Activated CD4-positive, alpha-beta memory T cell treated with anti-CD3 and anti-CD28 coated beads for 36 hours (primary cell): Measurements from ENCODE around the gene OR5AU1. TPM values are rescaled to one million over a fixed set of nuclear protein-coding genes. Genes with fewer than 3 reads are reported as not detected.
A peak's percentile ranks its signal among the peaks of the same experiment; 100 is the strongest.

Source experiments
- CTCF ChIA-PET: fragments of 350-600 bp; sonication (Branson Sonifier 250); formaldehyde crosslinking; loops from one replicate; lab custom pipeline; 2021; ENCODE audit warnings: antibody characterized with exemption, inconsistent platforms; lab: Charles Lee
- POLR2A ChIA-PET: fragments of 350-600 bp; sonication (Branson Sonifier 250); formaldehyde crosslinking; loops from one replicate; lab custom pipeline; 2021; ENCODE audit warnings: antibody characterized with exemption; lab: Charles Lee
- DNase-seq: peaks from one replicate; pipeline ENCODE4 v3.0.0-alpha.2; 2020
- H3K27ac Mint-ChIP-seq: one replicate; pipeline ENCODE4 v1.8.0; 2021; ENCODE audit warnings: mixed read lengths
- H3K27me3 Mint-ChIP-seq: one replicate; pipeline ENCODE4 v1.8.0; 2021; ENCODE audit warnings: mixed read lengths
- H3K36me3 Mint-ChIP-seq: one replicate; pipeline ENCODE4 v1.8.0; 2021; ENCODE audit warnings: mixed read lengths
- H3K4me1 Mint-ChIP-seq: one replicate; pipeline ENCODE4 v1.8.0; 2021; ENCODE audit warnings: low read depth, mixed read lengths
- H3K4me3 Mint-ChIP-seq: one replicate; pipeline ENCODE4 v1.8.0; 2021; ENCODE audit warnings: mild to moderate bottlenecking, mixed read lengths
- H3K9me3 Mint-ChIP-seq: one replicate; pipeline ENCODE4 v1.8.0; 2021; ENCODE audit warnings: mixed read lengths
- intact Hi-C: fragments of 100-400 bp; cut with micrococcal nuclease; formaldehyde crosslinking; loops from one replicate; pipeline ENCODE4 v1.15.1; 2023
- total RNA-seq, 2 experiments: library from RNA; stranded (reverse); gene quantifications; one replicate each; pipeline ENCODE4 v1.2.3, GENCODE V29; 2021

The OR5AU1 gene
- total RNA-seq: not detected

DNA sequence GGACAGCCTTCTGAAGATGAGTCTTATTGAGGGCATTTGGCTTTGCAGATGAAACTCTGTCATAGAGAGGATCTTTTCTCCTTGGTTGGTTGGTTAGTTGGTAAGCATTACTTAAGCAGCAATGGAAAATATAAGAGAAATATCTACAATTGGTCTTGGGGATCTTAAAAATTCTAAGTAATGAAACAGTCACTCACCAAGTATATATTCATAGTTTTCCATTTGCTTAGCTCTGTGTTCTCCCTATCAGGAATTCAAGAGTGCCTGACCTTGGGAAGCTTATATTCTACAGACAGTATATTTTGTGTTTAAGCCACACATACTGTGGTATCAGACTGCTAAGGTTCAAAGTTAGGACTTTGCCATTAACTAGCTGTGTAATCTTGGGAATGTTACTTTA lies at the start of gene OR5AU1:
Gene OR5AU1, minus strand, starts transcription at position 101 of the 400 bp plus-strand sequence. CDS start 191 bp downstream, outside the sequence.
- Mint-ChIP-seq H3K27me3 (peaks cover 16% of the 10 kb centered on the region), H3K36me3 (no peaks in the 10 kb centered on the region), H3K4me3 (no peak within 1 kb of the TSS), H3K27ac (no peak within 1 kb of the TSS), H3K4me1 (no peaks in the 10 kb centered on the region), H3K9me3 (no peaks in the 10 kb centered on the region)
- intact Hi-C loops: no loop called here
- ChIA-PET CTCF (no interaction called here), POLR2A (no interaction called here)
- DNase-seq: no peak

DNA sequence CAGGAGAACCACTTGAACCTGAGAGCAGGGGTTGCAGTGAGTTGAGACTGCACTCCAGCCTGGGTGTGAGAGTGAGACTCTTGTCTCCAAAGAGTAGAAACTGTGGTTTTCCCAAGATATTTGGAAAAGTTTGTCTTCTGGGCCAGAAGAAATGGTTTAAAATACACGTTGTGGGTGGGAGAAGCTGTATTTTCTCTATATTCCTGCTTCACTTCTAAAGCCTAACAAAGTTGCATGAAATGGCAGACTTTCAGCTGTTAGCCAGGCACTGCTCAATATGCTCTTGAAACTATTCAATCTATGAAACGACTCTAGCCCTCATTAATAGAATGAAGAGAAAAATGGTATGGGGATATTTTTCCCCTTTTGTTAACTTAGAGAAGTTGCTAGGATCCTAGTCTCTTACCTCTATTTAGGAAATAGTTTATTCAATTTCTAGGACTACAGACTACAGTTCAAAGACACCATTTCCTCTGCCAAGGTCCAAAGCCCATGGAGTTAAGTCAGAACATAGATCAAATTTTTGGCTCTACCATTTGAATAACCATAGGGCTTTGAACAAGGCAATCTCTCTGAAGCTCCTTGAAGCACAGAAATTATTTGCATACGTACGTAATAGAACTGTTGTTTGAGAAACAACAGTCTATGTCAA lies 49.3 kb upstream of the OR5AU1 start:
- peaks cover 18% of the 10 kb centered on the region for H3K4me1 Mint-ChIP-seq
- no peaks in the 10 kb centered on the region for H3K27me3 Mint-ChIP-seq
- ChIA-PET CTCF (no interaction called here), POLR2A (interaction anchor here (1.3 kb wide), 1 partner anchor 9 kb away, joined by 3 read pairs; no protein-coding TSS in a partner anchor)
- H3K9me3 Mint-ChIP-seq: no peaks in the 10 kb centered on the region
- DNase-seq: no peak
- H3K27ac Mint-ChIP-seq: peak overlapping the region; percentile 42
- intact Hi-C loops: no loop called here
- H3K4me3 Mint-ChIP-seq: no peak overlapping the region
- peaks cover 56% of the 10 kb centered on the region for H3K36me3 Mint-ChIP-seq

DNA sequence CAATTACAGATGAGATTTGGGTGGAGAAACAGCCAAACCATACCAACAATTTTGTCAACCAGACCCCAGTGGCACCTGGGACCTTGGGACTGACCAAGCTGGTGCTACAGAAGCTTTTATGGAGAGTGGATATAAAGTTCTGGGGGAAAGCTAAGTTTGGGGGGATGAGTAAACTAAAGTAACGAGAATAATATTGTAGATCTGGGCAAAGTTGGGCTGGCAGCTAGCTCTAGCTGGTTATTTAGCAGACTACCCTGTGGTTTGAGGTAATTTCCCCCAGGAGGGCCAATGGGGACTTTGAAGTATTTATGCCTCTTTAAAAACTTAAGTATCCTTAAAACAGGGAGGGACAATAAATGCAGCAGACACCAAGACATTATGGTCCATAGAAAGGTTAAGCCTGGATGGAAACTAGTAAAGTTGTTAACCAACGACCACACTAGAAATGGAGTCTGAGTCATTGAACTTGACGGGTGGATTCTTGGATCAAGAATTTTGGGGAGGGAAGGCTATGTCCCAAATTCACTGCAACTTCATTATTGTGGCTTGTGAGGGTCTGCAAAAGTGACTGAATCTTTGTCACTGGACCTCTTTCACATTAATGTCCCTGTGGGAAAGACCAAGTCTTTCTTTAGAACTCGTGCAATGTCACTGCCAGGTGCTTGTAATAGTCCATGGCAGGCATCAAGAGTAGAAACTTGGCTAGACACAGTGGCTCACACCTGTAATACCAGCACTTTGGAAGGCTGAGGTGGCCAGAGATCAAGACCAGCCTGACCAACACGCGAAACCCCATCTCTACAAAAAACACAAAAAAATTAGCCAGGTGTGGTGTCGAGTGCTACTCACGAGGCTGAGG lies 48.5 kb upstream of the OR5AU1 start:
- ChIA-PET POLR2A (interaction anchor here (1.4 kb wide), 1 partner anchor 12 kb away, joined by 3 read pairs; no protein-coding TSS in a partner anchor), CTCF (no interaction called here)
- intact Hi-C loops: no loop called here
- peaks cover 20% of the 10 kb centered on the region for H3K4me1 Mint-ChIP-seq
- DNase-seq: no peak
- H3K36me3 Mint-ChIP-seq: peaks cover 49% of the 10 kb centered on the region
- no peak overlapping the region for H3K27ac Mint-ChIP-seq
- no peak overlapping the region for H3K4me3 Mint-ChIP-seq
- H3K9me3 Mint-ChIP-seq: no peaks in the 10 kb centered on the region
- no peaks in the 10 kb centered on the region for H3K27me3 Mint-ChIP-seq

DNA sequence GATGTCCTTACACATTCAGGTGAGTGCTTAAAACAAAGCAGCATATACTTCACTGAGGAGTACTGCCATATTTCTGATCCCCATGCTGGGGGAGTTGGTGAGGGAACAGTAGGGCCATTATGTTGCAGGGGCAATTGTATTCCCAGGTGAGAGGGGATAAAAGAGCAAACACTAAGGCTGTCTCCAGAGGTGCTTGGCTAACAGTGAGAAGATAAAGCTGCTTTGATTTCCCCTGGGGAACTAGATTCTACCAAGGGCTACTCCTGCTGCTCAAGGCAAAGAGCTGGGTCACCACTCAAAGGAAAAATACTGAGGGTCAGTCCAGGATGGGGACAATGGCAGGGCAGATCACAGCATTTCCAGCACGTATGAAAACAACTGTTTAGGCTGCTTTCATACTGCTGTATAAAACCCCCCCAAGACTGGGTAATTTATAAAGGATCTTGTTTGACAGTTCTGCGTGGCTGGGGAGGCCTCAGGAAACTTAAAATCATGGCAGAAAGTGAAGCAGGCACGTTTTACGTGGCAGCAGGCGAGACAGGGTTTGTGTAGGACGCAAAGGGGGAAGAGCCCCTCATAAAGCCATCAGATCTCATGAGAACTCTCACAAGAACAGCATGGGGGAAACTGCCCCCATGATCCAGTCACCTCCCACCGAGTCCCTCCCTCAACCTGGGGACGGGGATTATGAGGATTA lies 47.8 kb upstream of the OR5AU1 start:
- intact Hi-C loops: loop anchor here (2.0 kb wide), 1 partner anchor 13 kb away; no protein-coding TSS in a partner anchor
- ChIA-PET CTCF (no interaction called here), POLR2A (interaction anchor here (1.2 to 1.4 kb wide), 2 partner anchors 11 to 13 kb away, joined by 3 to 4 read pairs; no protein-coding TSS in a partner anchor)
- Mint-ChIP-seq H3K27ac (peak overlapping the region; percentile 47), H3K36me3 (peaks cover 43% of the 10 kb centered on the region), H3K27me3 (no peaks in the 10 kb centered on the region), H3K9me3 (no peaks in the 10 kb centered on the region), H3K4me1 (peaks cover 20% of the 10 kb centered on the region), H3K4me3 (no peak overlapping the region)
- DNase-seq: no peak

DNA sequence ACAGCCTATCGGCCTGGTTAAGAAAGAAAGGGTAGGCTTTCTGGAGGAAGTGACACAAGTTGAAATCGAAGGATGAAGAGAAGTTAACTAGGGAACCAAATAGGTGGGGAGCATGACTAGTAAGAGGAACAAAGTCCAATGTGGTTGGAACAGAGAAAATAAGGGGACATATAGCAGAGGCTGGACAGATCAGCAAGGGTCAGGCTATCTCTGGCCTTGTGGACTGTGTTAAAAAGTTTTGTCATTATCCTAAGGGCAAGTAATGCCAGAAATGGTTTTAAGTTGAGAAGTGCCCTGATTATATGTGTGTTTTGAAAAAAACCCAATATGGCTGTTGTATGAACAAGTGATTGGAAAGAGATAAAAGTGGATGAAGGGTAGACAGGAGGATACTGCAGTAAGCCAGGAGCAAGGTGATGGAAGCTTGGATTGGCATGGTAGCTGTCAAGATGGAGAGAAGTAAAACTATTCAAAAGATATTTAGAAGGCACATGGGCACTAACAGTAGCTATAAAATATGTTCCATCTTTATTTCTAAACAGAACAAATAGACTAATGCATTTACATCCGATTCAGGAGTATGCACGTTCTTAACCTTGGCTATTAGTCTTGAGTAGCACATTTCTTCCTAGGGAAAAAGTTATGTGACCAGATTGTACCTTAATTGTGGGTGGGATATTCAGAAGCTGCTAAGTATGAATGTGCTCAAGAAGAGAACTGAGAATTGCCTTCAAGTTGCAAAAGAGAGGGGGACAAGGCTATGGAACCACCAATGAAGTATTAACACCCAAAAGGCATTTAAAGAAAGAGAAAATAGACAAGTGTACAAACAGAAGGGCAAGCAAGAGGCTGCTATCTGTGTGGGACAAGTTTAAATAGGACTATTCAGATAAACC lies 46.8 kb upstream of the OR5AU1 start:
- Mint-ChIP-seq H3K9me3 (no peaks in the 10 kb centered on the region), H3K27me3 (no peaks in the 10 kb centered on the region), H3K27ac (peak overlapping the region; percentile 47), H3K4me1 (peaks cover 15% of the 10 kb centered on the region), H3K36me3 (peaks cover 34% of the 10 kb centered on the region), H3K4me3 (no peak overlapping the region)
- CTCF ChIA-PET: no interaction called here
- POLR2A ChIA-PET: interaction anchor here (1.2 to 1.4 kb wide), 2 partner anchors 10 to 14 kb away, joined by 3 to 4 read pairs; no protein-coding TSS in a partner anchor
- DNase-seq: no peak
- intact Hi-C loops: loop anchor here (2.0 kb wide), 1 partner anchor 14 kb away; no protein-coding TSS in a partner anchor

DNA sequence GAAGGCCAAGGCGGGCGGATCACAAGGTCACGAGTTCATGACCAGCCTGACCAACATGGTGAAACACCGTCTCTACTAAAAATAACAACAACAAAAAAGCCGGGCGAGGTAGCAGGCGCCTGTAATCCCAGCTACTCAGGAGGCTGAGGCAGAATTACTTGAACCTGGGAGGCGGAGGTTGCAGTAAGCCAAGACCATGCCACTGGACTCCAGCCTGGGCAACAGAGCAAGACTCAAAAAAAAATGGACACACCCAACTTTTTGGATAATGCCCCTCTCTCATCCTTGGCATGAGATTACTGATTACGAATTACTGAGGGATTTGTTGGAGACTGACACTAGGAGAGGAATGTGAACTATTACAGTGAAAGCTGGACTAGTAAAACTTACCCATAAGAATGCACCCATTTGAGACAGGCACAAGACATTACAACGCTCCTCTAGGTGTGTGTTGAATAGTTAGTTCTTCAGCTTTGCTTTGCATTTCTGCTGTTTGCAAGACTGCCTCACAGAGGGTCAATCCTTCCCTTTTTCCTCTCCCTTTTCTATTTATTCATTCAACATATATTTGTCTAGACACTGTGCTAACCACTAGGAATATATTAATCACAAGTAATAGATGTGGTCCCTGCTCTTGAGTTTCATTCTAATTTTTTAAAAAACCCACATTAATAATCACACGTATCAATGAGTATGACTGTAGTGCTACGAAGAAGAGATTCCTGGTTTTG lies 46.0 kb upstream of the OR5AU1 start:
- H3K4me1 Mint-ChIP-seq: peaks cover 13% of the 10 kb centered on the region
- CTCF ChIA-PET: no interaction called here
- H3K27ac Mint-ChIP-seq: peak overlapping the region; percentile 2
- H3K27me3 Mint-ChIP-seq: no peaks in the 10 kb centered on the region
- H3K9me3 Mint-ChIP-seq: no peaks in the 10 kb centered on the region
- DNase-seq: no peak
- POLR2A ChIA-PET: no interaction called here
- intact Hi-C loops: loop anchor here (2.0 kb wide), 1 partner anchor 15 kb away; no protein-coding TSS in a partner anchor
- H3K36me3 Mint-ChIP-seq: peaks cover 29% of the 10 kb centered on the region
- no peak overlapping the region for H3K4me3 Mint-ChIP-seq

DNA sequence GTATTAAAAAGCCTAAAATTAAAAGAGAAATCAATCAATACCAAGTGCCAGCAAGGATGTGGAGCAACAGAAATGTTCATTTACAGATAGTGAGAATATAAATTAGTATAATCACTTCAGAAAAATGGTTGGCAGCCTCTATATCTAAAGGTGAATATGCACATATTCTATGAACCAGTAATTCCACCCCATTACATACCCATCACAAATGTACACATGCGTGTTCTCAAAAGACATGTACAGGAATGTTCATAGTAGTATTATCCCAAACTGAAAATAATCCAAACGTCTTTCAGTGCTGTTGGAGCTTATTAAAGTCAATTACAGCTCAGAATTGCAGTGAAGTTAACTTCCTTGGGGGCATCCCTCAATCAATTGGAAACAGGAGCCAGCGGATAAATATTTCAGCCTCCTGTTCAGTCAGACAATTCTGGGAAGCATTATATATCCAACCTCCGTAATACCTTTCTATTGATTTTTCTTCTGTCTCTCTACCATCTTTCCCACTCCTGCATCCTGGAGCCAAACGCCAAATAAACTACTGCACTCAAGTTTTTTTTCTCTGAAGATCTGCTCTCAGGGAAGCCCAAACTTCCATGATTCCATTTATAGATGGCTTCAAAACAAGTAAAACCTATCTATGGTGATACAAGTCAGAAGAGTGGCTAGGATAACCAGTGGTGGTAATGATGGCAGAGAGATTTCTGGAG lies 45.0 kb upstream of the OR5AU1 start:
- DNase-seq: no peak
- H3K4me1 Mint-ChIP-seq: peaks cover 11% of the 10 kb centered on the region
- H3K27ac Mint-ChIP-seq: no peak overlapping the region
- no peaks in the 10 kb centered on the region for H3K9me3 Mint-ChIP-seq
- POLR2A ChIA-PET: no interaction called here
- H3K4me3 Mint-ChIP-seq: no peak overlapping the region
- peaks cover 19% of the 10 kb centered on the region for H3K36me3 Mint-ChIP-seq
- CTCF ChIA-PET: no interaction called here
- no peaks in the 10 kb centered on the region for H3K27me3 Mint-ChIP-seq
- intact Hi-C loops: no loop called here

DNA sequence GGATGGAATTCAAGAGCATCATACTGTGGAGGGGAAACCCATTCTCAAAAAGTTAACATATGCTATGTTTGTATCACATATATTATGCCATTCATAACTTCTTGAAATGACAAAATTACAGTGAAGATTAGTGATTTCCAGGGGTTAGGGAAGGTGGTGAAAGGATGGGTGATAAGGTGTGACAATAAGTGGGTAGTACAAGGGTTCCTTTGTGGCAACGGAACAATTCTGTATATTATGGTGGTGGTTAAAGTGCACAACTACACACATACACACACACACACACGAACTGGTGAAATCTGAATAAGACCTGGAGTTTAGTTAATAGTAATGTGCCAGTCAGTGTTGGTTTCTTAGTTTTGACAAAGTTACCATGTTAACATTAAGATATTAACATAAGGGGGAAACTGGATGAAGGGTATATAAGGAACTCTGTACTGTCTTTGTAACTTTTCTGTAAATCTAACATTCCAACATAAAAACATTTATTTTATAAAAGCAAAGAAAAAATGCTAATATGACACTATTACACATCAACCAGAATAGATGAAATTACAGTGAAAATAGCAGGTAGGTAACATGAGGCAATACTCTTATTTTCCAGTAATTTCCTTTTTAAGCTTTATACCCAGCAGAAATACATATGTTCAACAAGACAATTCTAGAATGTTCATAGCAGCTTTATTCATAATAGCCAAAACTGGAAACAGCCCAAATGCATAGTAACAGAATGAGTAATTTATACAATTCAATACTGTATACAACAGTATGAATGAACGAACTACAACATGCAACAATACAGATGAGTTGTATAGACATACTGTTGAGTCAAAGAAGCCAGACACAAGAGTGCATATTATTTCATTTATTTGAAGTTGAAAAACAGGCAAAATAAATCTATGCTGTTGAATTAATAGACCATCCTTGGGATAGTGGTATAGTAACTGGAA lies 44.0 kb upstream of the OR5AU1 start:
- POLR2A ChIA-PET: no interaction called here
- Mint-ChIP-seq H3K27me3 (no peaks in the 10 kb centered on the region), H3K4me3 (no peak overlapping the region), H3K36me3 (peaks cover 13% of the 10 kb centered on the region), H3K4me1 (peaks cover 11% of the 10 kb centered on the region), H3K9me3 (no peaks in the 10 kb centered on the region), H3K27ac (peak overlapping the region; percentile 23)
- no peak for DNase-seq
- CTCF ChIA-PET: no interaction called here
- intact Hi-C loops: no loop called here

DNA sequence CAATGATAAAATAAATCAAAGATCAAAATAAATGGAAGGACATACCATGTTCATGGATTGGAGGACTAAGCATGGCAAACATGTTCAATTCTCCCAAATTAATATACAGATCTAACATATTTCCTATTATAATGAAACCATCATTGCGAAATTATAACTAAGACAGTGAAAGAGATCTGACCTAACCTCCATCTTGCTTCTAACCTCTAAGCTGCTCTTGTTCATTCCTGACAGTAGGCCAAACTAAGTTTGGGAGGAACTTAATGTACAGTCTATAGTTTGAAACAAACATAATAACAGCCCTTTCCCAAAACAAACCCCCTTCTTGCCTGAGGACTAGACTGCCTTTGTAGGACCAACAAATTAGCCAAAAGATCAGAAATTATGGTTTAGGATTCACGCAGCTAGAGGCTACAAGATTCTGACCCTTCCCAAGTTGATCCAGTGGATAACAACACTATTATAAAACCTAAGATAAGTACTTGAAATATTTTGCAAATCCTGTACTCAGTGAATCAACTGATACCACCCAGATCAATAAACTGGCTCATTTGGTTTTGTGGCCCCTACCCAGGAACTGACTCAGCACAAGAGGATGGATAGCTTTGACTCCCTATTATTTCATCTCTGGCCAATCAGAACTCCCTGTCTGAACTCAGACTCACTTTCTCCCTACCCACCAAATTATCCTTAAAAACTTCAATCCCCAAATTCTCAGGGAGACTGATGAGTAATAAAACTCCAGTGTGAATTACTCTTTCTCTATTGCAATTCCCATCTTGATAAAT lies 41.7 kb upstream of the OR5AU1 start:
- Mint-ChIP-seq H3K4me1 (peaks cover 9% of the 10 kb centered on the region), H3K27me3 (no peaks in the 10 kb centered on the region), H3K9me3 (no peaks in the 10 kb centered on the region), H3K4me3 (no peak overlapping the region), H3K36me3 (peaks cover 2% of the 10 kb centered on the region), H3K27ac (no peak overlapping the region)
- intact Hi-C loops: no loop called here
- CTCF ChIA-PET: no interaction called here
- no peak for DNase-seq
- POLR2A ChIA-PET: no interaction called here
